Mammary epithelial cell (primary cell): ENCODE data around the gene GSKIP.

Source experiments
- CTCF ChIP-seq, 2 donors: IDR thresholded peaks in 1 of 2; conservative IDR thresholded peaks in 1 of 2; 2 replicates each; pipeline ENCODE4 v1.5.1; 2011 to 2012; ENCODE audit warnings: inconsistent platforms in 2 of 2, low read length in 2 of 2, mild to moderate bottlenecking in 2 of 2, control low read depth in 1 of 2, low read depth in 1 of 2; ENCODE audit not compliant: insufficient read depth in 1 of 2; ENCODE audit errors: extremely low read depth in 1 of 2
- EZH2 ChIP-seq: IDR thresholded peaks from 2 replicates; pipeline ENCODE4 v1.6.1; 2012; ENCODE audit warnings: low read length, inconsistent platforms, borderline replicate concordance

GRCh38 chr14:96354246-96354645 lies 9.1 kb upstream of the GSKIP start:
- TF ChIP-seq CTCF (conservative IDR thresholded peaks at IDR 0.05 in 1 of 2, IDR thresholded peaks at IDR 0.05 in 1 of 2; ENCODE audit: extremely low read depth in 1 of 2, insufficient read depth in 1 of 2, low read depth in 1 of 2, low read length in 2 of 2) (no peak), EZH2 (no peak)
